ENCODE results near the gene HARS1. TPM values are rescaled to one million over a fixed set of nuclear protein-coding genes. Genes with fewer than 3 reads are reported as not detected.

HARS1 gene
- total and polyA plus RNA-seq, 10 of the 15 experiments (the other 5 are each of a cell fraction or from before 2014, with no cell fraction given), result 12.0 to 93.8 (median 76.9) TPM

DNA sequence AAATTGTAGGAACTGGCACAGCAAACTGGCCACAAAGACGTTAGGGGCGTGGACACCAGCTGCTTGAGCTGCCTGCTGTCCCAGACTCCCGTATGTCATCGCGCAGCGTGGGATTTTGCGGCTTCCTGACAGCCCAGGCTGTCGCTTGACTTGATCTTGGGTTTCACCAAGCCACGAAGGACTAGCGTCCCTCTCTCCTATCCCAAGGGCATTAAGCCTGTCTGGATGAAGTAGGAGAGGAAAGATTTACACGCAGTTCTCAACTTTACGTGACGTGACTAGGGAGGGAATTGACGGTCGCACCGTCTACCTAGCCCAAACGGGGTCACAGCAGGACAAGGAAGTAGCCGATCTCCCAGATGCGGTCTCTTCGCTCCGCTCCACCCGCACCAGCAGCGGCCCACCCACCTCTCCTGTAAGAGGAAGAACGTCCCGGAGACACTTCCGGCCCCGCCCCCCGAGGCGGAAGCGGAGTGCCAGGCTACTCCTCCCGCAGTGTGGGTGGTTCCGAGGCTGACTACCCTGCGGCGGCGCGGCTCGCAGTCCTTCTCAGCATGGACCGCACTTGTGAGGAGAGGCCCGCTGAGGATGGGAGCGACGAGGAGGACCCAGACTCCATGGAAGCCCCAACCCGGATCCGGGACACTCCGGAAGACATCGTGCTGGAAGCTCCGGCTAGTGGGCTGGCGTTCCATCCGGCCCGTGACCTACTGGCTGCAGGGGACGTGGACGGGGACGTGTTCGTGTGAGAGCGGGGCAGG lies 26.6 kb downstream of the HARS1 start, which contains the start of gene WDR55 (continued):
- TF ChIP-seq SP1 (IDR thresholded peaks at IDR 0.05; ENCODE audit: low read depth, low read length) (peak; percentile 45), EP300 (IDR thresholded peaks at IDR 0.05; ENCODE audit: borderline replicate concordance in 1 of 2, control insufficient read depth in 1 of 2, low read depth in 2 of 2, low read length in 2 of 2) (peak in 1 of 2 experiments; percentile 3; a peak in 1 of 4 replicates), SUZ12 (IDR thresholded peaks at IDR 0.05; ENCODE audit: unreplicated experiment) (no peak), FOXM1 (IDR thresholded peaks at IDR 0.05; ENCODE audit: low read depth, low read length) (no peak), SMAD5 (IDR thresholded peaks at IDR 0.05; ENCODE audit: low read depth) (peak; percentile 77; the same call in 1 of the 2 replicates), TBL1XR1 (IDR thresholded peaks at IDR 0.05; ENCODE audit: low read depth, low read length) (0 out of 2 replicates have a peak, but pooled peaks have one; percentile 16), GABPA (IDR thresholded peaks at IDR 0.05; ENCODE audit: low read depth) (peak; percentile 90), RUNX3 (IDR thresholded peaks at IDR 0.05; ENCODE audit: low read length) (peak; percentile 52; the same call in 1 of the 2 replicates), MXI1 (IDR thresholded peaks at IDR 0.05; ENCODE audit: low read depth, low read length) (peak; percentile 85), CHD2 (IDR thresholded peaks at IDR 0.05; ENCODE audit: borderline replicate concordance, low read depth, low read length) (0 out of 2 replicates have a peak, but pooled peaks have one; percentile 46), CREB1 (IDR thresholded peaks at IDR 0.05; ENCODE audit: low read depth) (peak; percentile 70), FOS (IDR thresholded peaks at IDR 0.05; ENCODE audit: borderline replicate concordance, extremely low read depth, insufficient read length) (no peak), SIN3A (IDR thresholded peaks at IDR 0.05; ENCODE audit: low read depth, low read length) (peak; percentile 84; the same call in 1 of the 2 replicates), NFYA (IDR thresholded peaks at IDR 0.05; ENCODE audit: borderline replicate concordance, low read depth, low read length) (no peak), PAX8 (IDR thresholded peaks at IDR 0.05) (0 out of 2 replicates have a peak, but pooled peaks have one; percentile 29), NR2F1 (conservative IDR thresholded peaks at IDR 0.05) (0 out of 2 replicates have a peak, but pooled peaks have one; percentile 42), GATAD2B (conservative IDR thresholded peaks at IDR 0.05; ENCODE audit: low read depth) (peak; percentile 79; the same call in 1 of the 2 replicates), POLR2AphosphoS5 (IDR thresholded peaks at IDR 0.05; ENCODE audit: low read length) (peak; percentile 85), TAF1 (IDR thresholded peaks at IDR 0.05; ENCODE audit: borderline replicate concordance, low read depth, low read length) (peak; percentile 82), SIX5 (IDR thresholded peaks at IDR 0.05; ENCODE audit: low read depth, low read length, severe bottlenecking) (peak; percentile 3), PAX5 (IDR thresholded peaks at IDR 0.05; ENCODE audit: borderline replicate concordance, low read depth, low read length) (peak; percentile 57; the same call in 1 of the 2 replicates), PML (IDR thresholded peaks at IDR 0.05; ENCODE audit: low read length) (peak; percentile 90), TCF3 (IDR thresholded peaks at IDR 0.05; ENCODE audit: borderline replicate concordance, insufficient read depth, low read depth, low read length) (0 out of 2 replicates have a peak, but pooled peaks have one; percentile 27), HCFC1 (IDR thresholded peaks at IDR 0.05; ENCODE audit: low read length) (peak; percentile 29; the same call in 1 of the 2 replicates)
- TF ChIP-seq, protein P1, sequence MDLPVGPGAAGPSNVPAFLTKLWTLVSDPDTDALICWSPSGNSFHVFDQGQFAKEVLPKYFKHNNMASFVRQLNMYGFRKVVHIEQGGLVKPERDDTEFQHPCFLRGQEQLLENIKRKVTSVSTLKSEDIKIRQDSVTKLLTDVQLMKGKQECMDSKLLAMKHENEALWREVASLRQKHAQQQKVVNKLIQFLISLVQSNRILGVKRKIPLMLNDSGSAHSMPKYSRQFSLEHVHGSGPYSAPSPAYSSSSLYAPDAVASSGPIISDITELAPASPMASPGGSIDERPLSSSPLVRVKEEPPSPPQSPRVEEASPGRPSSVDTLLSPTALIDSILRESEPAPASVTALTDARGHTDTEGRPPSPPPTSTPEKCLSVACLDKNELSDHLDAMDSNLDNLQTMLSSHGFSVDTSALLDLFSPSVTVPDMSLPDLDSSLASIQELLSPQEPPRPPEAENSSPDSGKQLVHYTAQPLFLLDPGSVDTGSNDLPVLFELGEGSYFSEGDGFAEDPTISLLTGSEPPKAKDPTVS (IDR thresholded peaks at IDR 0.05; ENCODE audit: low read depth, low read length), result 0 out of 2 replicates have a peak, but pooled peaks have one; percentile 23
- TF ChIP-seq, protein P2, sequence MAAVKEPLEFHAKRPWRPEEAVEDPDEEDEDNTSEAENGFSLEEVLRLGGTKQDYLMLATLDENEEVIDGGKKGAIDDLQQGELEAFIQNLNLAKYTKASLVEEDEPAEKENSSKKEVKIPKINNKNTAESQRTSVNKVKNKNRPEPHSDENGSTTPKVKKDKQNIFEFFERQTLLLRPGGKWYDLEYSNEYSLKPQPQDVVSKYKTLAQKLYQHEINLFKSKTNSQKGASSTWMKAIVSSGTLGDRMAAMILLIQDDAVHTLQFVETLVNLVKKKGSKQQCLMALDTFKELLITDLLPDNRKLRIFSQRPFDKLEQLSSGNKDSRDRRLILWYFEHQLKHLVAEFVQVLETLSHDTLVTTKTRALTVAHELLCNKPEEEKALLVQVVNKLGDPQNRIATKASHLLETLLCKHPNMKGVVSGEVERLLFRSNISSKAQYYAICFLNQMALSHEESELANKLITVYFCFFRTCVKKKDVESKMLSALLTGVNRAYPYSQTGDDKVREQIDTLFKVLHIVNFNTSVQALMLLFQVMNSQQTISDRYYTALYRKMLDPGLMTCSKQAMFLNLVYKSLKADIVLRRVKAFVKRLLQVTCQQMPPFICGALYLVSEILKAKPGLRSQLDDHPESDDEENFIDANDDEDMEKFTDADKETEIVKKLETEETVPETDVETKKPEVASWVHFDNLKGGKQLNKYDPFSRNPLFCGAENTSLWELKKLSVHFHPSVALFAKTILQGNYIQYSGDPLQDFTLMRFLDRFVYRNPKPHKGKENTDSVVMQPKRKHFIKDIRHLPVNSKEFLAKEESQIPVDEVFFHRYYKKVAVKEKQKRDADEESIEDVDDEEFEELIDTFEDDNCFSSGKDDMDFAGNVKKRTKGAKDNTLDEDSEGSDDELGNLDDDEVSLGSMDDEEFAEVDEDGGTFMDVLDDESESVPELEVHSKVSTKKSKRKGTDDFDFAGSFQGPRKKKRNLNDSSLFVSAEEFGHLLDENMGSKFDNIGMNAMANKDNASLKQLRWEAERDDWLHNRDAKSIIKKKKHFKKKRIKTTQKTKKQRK (IDR thresholded peaks at IDR 0.05; ENCODE audit: low read depth, low read length), result no peak

Measured in GM12878 (cell line).